Neural progenitor cell (in vitro differentiated cells): ENCODE data around the gene BMF.

Source experiments
- EZH2 ChIP-seq: fragments of 200-600 bp; sonication (generic); IDR thresholded peaks from 2 replicates; pipeline ENCODE4 v1.6.1; 2017; ENCODE audit warnings: antibody characterized with exemption, mild to moderate bottlenecking, moderate library complexity
- TF ChIP-seq, protein P1 (sequence below): fragments of 200-600 bp; sonication (generic); IDR thresholded peaks from 2 replicates; pipeline ENCODE4 v1.5.1; 2017; ENCODE audit warnings: antibody characterized with exemption, mild to moderate bottlenecking

GRCh38 chr15:40064231-40064894, 44.3 kb downstream of the BMF start:
- TF ChIP-seq, protein P1, sequence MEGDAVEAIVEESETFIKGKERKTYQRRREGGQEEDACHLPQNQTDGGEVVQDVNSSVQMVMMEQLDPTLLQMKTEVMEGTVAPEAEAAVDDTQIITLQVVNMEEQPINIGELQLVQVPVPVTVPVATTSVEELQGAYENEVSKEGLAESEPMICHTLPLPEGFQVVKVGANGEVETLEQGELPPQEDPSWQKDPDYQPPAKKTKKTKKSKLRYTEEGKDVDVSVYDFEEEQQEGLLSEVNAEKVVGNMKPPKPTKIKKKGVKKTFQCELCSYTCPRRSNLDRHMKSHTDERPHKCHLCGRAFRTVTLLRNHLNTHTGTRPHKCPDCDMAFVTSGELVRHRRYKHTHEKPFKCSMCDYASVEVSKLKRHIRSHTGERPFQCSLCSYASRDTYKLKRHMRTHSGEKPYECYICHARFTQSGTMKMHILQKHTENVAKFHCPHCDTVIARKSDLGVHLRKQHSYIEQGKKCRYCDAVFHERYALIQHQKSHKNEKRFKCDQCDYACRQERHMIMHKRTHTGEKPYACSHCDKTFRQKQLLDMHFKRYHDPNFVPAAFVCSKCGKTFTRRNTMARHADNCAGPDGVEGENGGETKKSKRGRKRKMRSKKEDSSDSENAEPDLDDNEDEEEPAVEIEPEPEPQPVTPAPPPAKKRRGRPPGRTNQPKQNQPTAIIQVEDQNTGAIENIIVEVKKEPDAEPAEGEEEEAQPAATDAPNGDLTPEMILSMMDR, result no peak
- TF ChIP-seq EZH2, result no peak
